GM10248 (cell line): Measurements from ENCODE around the gene SIRPG.
"Not testable (repeated sequence)": the region's sequence is repeated elsewhere in the genome, so short reads cannot be mapped to it uniquely, and the experiment has no call there.

Experiments used
- CTCF ChIA-PET: fragments of 300-600 bp; sonication (Branson Sonifier 250); formaldehyde crosslinking; extraction: SDS; loops from one replicate; lab custom pipeline; 2021; ENCODE audit warnings: antibody characterized with exemption; lab: Yijun Ruan, JAX
- POLR2A ChIA-PET: fragments of 350-650 bp; sonication (Branson Sonifier 250); formaldehyde crosslinking; extraction: SDS; loops from one replicate; lab custom pipeline; 2020; ENCODE audit warnings: antibody characterized with exemption; lab: Yijun Ruan, JAX
- DNase-seq: peaks from one replicate; pipeline ENCODE4 v3.0.0; 2012; ENCODE audit errors: extremely low spot score
- TF ChIP-seq, protein P1 (sequence below): IDR thresholded peaks from 2 replicates; pipeline ENCODE4 v1.5.1; 2012; ENCODE audit warnings: mild to moderate bottlenecking, low read depth; ENCODE audit errors: extremely low read depth, missing control alignments, control extremely low read depth

Gene SIRPG

DNA sequence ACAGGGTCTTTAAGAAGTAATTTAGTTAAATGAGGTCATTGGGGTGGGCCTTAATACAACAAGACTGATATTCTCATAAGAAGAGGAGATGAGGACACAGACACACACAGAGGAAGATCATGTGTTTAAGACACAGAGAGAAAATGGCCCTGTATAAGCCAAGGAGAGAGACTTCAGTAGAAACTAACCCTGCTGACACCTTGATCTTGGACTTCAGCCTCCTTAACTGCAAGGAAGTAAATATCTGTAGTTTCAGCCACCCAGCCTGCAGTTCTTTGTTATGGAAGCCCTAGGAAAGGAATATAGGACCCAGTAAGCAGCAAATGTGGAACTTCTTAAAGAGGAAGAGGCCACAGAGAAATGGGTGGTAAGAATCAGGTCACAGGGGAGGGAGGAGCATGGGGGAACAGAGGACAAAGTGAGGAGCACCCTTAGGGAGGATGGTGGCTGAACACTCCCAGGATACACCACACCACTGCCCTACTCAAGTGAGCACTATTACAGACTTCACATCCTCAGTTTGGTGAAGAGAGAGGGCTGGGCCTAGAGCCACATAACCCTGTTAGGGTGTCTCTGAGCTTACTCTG lies 38.5 kb downstream of the SIRPG start:
- CTCF ChIA-PET: interaction anchor here (1.0 to 2.6 kb wide), 3 partner anchors 12 to 158 kb away, joined by 3 to 7 read pairs (median 3); no protein-coding TSS in a partner anchor

DNA sequence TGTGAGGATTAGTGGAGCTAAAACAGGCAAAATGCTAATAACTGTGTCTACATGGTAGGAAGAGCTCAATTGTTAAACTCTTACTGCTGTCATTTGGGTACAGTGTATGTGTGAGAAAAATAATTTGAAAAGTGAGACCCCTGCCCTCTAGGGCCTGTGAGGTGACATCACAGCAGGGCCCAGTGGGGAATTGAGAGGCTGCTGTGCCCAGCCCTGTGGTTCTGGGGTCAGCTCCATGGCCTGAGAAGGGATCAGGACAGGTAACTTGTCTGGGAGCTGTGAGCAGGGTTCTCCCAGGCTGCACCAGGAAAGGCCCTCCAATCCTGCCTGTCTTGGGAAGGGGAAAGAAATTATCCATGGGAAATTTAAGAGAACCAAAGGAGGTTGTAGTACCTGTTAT lies 39.1 kb downstream of the SIRPG start:
- POLR2A ChIA-PET: no interaction called here
- TF ChIP-seq, protein P1, sequence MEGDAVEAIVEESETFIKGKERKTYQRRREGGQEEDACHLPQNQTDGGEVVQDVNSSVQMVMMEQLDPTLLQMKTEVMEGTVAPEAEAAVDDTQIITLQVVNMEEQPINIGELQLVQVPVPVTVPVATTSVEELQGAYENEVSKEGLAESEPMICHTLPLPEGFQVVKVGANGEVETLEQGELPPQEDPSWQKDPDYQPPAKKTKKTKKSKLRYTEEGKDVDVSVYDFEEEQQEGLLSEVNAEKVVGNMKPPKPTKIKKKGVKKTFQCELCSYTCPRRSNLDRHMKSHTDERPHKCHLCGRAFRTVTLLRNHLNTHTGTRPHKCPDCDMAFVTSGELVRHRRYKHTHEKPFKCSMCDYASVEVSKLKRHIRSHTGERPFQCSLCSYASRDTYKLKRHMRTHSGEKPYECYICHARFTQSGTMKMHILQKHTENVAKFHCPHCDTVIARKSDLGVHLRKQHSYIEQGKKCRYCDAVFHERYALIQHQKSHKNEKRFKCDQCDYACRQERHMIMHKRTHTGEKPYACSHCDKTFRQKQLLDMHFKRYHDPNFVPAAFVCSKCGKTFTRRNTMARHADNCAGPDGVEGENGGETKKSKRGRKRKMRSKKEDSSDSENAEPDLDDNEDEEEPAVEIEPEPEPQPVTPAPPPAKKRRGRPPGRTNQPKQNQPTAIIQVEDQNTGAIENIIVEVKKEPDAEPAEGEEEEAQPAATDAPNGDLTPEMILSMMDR: no peak

More for the DNA sequence above, 38.5 kb downstream of the SIRPG start:
- POLR2A ChIA-PET: no interaction called here
- TF ChIP-seq, protein P1: no peak
- peak; percentile 1 for DNase-seq

GRCh38 chr20:1616858-1617434 lies 40.6 kb downstream of the SIRPG start:
- TF ChIP-seq, protein P1: no peak
- ChIA-PET POLR2A (no interaction called here), CTCF (interaction anchor here (1.0 to 1.6 kb wide), 2 partner anchors 55 to 79 kb away, joined by 3 to 4 read pairs; no protein-coding TSS in a partner anchor)
- DNase-seq: no peak

More for the DNA sequence above, 39.1 kb downstream of the SIRPG start:
- CTCF ChIA-PET: interaction anchor here (0.8 to 2.6 kb wide), 3 partner anchors 13 to 183 kb away, joined by 3 to 7 read pairs (median 3); no protein-coding TSS in a partner anchor
- DNase-seq: peak; percentile 1

GRCh38 chr20:1610404-1610803 lies 47.2 kb downstream of the SIRPG start:
- DNase-seq, CTCF ChIA-PET, POLR2A ChIA-PET: not testable (repeated sequence)

- POLR2A ChIA-PET, CTCF ChIA-PET: not testable (repeated sequence)
Measured at GRCh38 chr20:1608678-1609347, 48.8 kb downstream of the SIRPG start.

DNA sequence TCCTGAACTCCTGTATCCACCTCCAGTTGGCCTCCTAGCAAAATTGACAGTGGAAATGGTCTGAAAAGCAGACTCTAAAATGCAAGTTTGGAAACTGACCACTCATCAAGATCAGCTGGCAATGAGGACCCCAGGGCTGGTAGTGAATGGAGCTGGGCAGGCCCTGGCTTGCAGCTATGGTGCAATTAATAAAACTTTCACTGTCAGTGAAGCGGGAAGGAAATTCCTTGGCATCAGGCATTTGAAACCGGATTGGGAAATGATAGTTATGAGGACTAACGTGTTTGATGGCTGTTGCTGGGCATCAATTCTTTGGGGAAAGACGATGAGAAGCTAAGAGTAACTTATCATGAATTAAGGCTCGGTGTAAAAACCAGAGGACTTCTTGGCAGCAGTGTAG lies 56.8 kb downstream of the SIRPG start:
- ChIA-PET CTCF (no interaction called here), POLR2A (no interaction called here)
- TF ChIP-seq, protein P1: no peak
- DNase-seq: no peak

More at GRCh38 chr20:1608678-1609347, 48.8 kb downstream of the SIRPG start:
- DNase-seq: not testable (repeated sequence)

GRCh38 chr20:1595333-1595732 lies 62.2 kb downstream of the SIRPG start:
- TF ChIP-seq, protein P1: no peak
- ChIA-PET POLR2A (no interaction called here), CTCF (no interaction called here)
- DNase-seq: no peak
